CD4-positive, alpha-beta T cell (primary cell): ENCODE results near the gene SETBP1. TPM values are rescaled to one million over a fixed set of nuclear protein-coding genes. Genes with fewer than 3 reads are reported as not detected.

Source experiments
- ATAC-seq: fragments of 200-7000 bp; cut with Tn5 transposase; one replicate; pipeline ENCODE4 v1.10.0; 2022; ENCODE audit warnings: mild to moderate bottlenecking; ENCODE audit not compliant: poor library complexity
- CTCF ChIA-PET: fragments of 350-600 bp; sonication (Branson Sonifier 250); formaldehyde crosslinking; loops from one replicate; lab custom pipeline; 2021; ENCODE audit warnings: antibody characterized with exemption, inconsistent platforms; lab: Charles Lee
- POLR2A ChIA-PET: fragments of 350-600 bp; sonication (Branson Sonifier 250); formaldehyde crosslinking; loops from one replicate; lab custom pipeline; 2021; ENCODE audit warnings: antibody characterized with exemption, inconsistent platforms; lab: Charles Lee
- DNase-seq, 14 experiments: peaks; one replicate each; pipeline ENCODE4 v3.0.0-alpha.2; 2013 to 2020; ENCODE audit warnings: mixed read lengths in 2 of 14
- H3K27ac ChIP-seq, 2 donors: one replicate each; pipeline versions ENCODE4 v1.5.1 to v1.7.0; 2013; ENCODE audit warnings: low read length in 2 of 2, low read depth in 1 of 2, mild to moderate bottlenecking in 1 of 2
- H3K27me3 ChIP-seq, 2 experiments: 1 replicate in 1 of 2; 2 replicates in 1 of 2; pipeline versions ENCODE4 v1.6.1 to v1.7.0; 2013; ENCODE audit warnings: low read length in 2 of 2, control low read depth in 1 of 2, mild to moderate bottlenecking in 1 of 2, moderate library complexity in 1 of 2; ENCODE audit not compliant: insufficient read depth in 2 of 2, control insufficient read depth in 1 of 2
- H3K36me3 ChIP-seq: one replicate; pipeline ENCODE4 v1.6.1; 2013; ENCODE audit warnings: low read length, control low read depth; ENCODE audit not compliant: insufficient read depth
- H3K4me1 ChIP-seq: one replicate; pipeline ENCODE4 v1.6.1; 2013; ENCODE audit warnings: low read length, control low read depth; ENCODE audit not compliant: insufficient read depth
- H3K4me3 ChIP-seq: one replicate; pipeline ENCODE4 v1.5.1; 2013; ENCODE audit warnings: mild to moderate bottlenecking, low read length, moderate library complexity
- H3K9me3 ChIP-seq, 2 experiments: 1 replicate in 1 of 2; 2 replicates in 1 of 2; pipeline versions ENCODE4 v1.6.1 to v1.7.0; 2013; ENCODE audit warnings: low read length in 2 of 2, mild to moderate bottlenecking in 2 of 2, control low read depth in 1 of 2, moderate library complexity in 1 of 2; ENCODE audit not compliant: control insufficient read depth in 1 of 2, insufficient read depth in 1 of 2
- H3K27ac Mint-ChIP-seq: one replicate; pipeline ENCODE4 v1.8.0; 2020; ENCODE audit warnings: mixed read lengths
- H3K27me3 Mint-ChIP-seq: one replicate; pipeline ENCODE4 v1.8.0; 2021; ENCODE audit warnings: mixed read lengths
- H3K36me3 Mint-ChIP-seq: one replicate; pipeline ENCODE4 v1.8.0; 2021; ENCODE audit warnings: low read depth, mixed read lengths
- H3K4me1 Mint-ChIP-seq: one replicate; pipeline ENCODE4 v1.8.0; 2021; ENCODE audit warnings: low read depth, mixed read lengths
- H3K4me3 Mint-ChIP-seq: one replicate; pipeline ENCODE4 v1.8.0; 2020; ENCODE audit warnings: mild to moderate bottlenecking, mixed read lengths
- H3K9me3 Mint-ChIP-seq: one replicate; pipeline ENCODE4 v1.8.0; 2020; ENCODE audit warnings: mixed read lengths
- intact Hi-C, 2 experiments: fragments of 100-400 bp; cut with DNase I in 1 of 2; cut with micrococcal nuclease in 1 of 2; formaldehyde crosslinking; loops; one replicate each; pipeline versions ENCODE4 v1.15.1 to v1.9.0; 2023 to 2025; cut with DNase I, micrococcal nuclease
- total RNA-seq, 174 experiments: library from RNA in 2 of 174; stranded (reverse) in 2 of 174; gene quantifications; one replicate each; pipeline ENCODE4 v1.2.3 and lab custom pipeline; 2021 to 2026
- TF ChIP-seq, protein P1 (sequence below): fragments of 200-600 bp; IDR thresholded peaks from one replicate; pipeline ENCODE4 v1.8.0; 2022; ENCODE audit warnings: antibody characterized with exemption, mild to moderate bottlenecking

The SETBP1 gene
- total RNA-seq, 2 experiments from 2014 or later = 0.25 to 0.41 TPM

- TF ChIP-seq, protein P1, sequence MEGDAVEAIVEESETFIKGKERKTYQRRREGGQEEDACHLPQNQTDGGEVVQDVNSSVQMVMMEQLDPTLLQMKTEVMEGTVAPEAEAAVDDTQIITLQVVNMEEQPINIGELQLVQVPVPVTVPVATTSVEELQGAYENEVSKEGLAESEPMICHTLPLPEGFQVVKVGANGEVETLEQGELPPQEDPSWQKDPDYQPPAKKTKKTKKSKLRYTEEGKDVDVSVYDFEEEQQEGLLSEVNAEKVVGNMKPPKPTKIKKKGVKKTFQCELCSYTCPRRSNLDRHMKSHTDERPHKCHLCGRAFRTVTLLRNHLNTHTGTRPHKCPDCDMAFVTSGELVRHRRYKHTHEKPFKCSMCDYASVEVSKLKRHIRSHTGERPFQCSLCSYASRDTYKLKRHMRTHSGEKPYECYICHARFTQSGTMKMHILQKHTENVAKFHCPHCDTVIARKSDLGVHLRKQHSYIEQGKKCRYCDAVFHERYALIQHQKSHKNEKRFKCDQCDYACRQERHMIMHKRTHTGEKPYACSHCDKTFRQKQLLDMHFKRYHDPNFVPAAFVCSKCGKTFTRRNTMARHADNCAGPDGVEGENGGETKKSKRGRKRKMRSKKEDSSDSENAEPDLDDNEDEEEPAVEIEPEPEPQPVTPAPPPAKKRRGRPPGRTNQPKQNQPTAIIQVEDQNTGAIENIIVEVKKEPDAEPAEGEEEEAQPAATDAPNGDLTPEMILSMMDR = no peak
- H3K9me3 ChIP-seq = no peaks in the 10 kb centered on the region
- no peak overlapping the region for H3K4me3 ChIP-seq
- Mint-ChIP-seq H3K27me3 (no peaks in the 10 kb centered on the region), H3K27ac (no peak overlapping the region), H3K36me3 (no peaks in the 10 kb centered on the region), H3K4me3 (no peak overlapping the region), H3K9me3 (no peaks in the 10 kb centered on the region), H3K4me1 (peaks cover 21% of the 10 kb centered on the region)
- ChIA-PET CTCF (no interaction called here), POLR2A (no interaction called here)
- no peaks in the 10 kb centered on the region for H3K4me1 ChIP-seq
- intact Hi-C loops = no loop called here
- H3K27ac ChIP-seq = no peak overlapping the region
- H3K27me3 ChIP-seq = no peaks in the 10 kb centered on the region
- ATAC-seq = no peak
- DNase-seq = no peak
- H3K36me3 ChIP-seq = no peaks in the 10 kb centered on the region
Observed at GRCh38 chr18:44897816-44898215, 217.1 kb downstream of the SETBP1 start.

GRCh38 chr18:44898498-44898897, 217.8 kb downstream of the SETBP1 start:
- POLR2A ChIA-PET = no interaction called here
- no peak for DNase-seq

GRCh38 chr18:44899832-44900231, 219.1 kb downstream of the SETBP1 start:
- CTCF ChIA-PET = no interaction called here
- no peak for ATAC-seq

More at GRCh38 chr18:44898498-44898897, 217.8 kb downstream of the SETBP1 start:
- CTCF ChIA-PET = no interaction called here
- no peaks in the 10 kb centered on the region for H3K36me3 ChIP-seq
- H3K4me3 ChIP-seq = no peak overlapping the region
- H3K4me1 ChIP-seq = no peaks in the 10 kb centered on the region
- TF ChIP-seq, protein P1 = no peak
- peaks cover 17% of the 10 kb centered on the region for H3K4me1 Mint-ChIP-seq
- H3K27me3 Mint-ChIP-seq = no peaks in the 10 kb centered on the region
- no peak overlapping the region for H3K27ac Mint-ChIP-seq
- H3K36me3 Mint-ChIP-seq = no peaks in the 10 kb centered on the region
- H3K9me3 ChIP-seq = no peaks in the 10 kb centered on the region
- intact Hi-C loops = no loop called here
- no peak overlapping the region for H3K27ac ChIP-seq
- H3K27me3 ChIP-seq = no peaks in the 10 kb centered on the region
- no peak for ATAC-seq
- no peak overlapping the region for H3K4me3 Mint-ChIP-seq
- H3K9me3 Mint-ChIP-seq = no peaks in the 10 kb centered on the region

More at GRCh38 chr18:44899832-44900231, 219.1 kb downstream of the SETBP1 start:
- Histone ChIP-seq H3K27ac (no peak overlapping the region), H3K4me1 (no peaks in the 10 kb centered on the region), H3K36me3 (no peaks in the 10 kb centered on the region), H3K9me3 (no peaks in the 10 kb centered on the region), H3K4me3 (no peak overlapping the region), H3K27me3 (no peaks in the 10 kb centered on the region)
- Mint-ChIP-seq H3K36me3 (no peaks in the 10 kb centered on the region), H3K27ac (no peak overlapping the region), H3K4me3 (no peak overlapping the region), H3K4me1 (peaks cover 4% of the 10 kb centered on the region), H3K9me3 (no peaks in the 10 kb centered on the region), H3K27me3 (no peaks in the 10 kb centered on the region)
- intact Hi-C loops = no loop called here
- DNase-seq = no peak
- TF ChIP-seq, protein P1 = no peak
- POLR2A ChIA-PET = no interaction called here
